Liver (tissue), 9 donors: ENCODE results near the gene ANKDD1A. TPM values are rescaled to one million over a fixed set of nuclear protein-coding genes. Genes with fewer than 3 reads are reported as not detected.

ENCODE experiments used
- DNase-seq: peaks from one replicate; pipeline ENCODE4 v3.0.0-alpha.2; 2017; ENCODE audit warnings: low spot score
- H3K27ac ChIP-seq, 2 donors: one replicate each; pipeline ENCODE4 v1.7.0; 2013; ENCODE audit warnings: inconsistent platforms in 2 of 2, low read length in 2 of 2, control low read depth in 1 of 2, low read depth in 1 of 2, mild to moderate bottlenecking in 1 of 2
- H3K27me3 ChIP-seq, 4 donors: one replicate each; pipeline versions ENCODE4 v1.6.1 to v1.7.0; 2013; ENCODE audit warnings: low read length in 3 of 4, inconsistent platforms in 1 of 4, mild to moderate bottlenecking in 1 of 4, moderate library complexity in 1 of 4; ENCODE audit not compliant: control insufficient read depth in 4 of 4, insufficient read depth in 4 of 4
- H3K36me3 ChIP-seq, 4 donors: one replicate each; pipeline versions ENCODE4 v1.6.1 to v1.7.0; 2013; ENCODE audit warnings: low read length in 3 of 4, mild to moderate bottlenecking in 3 of 4, low read depth in 1 of 4, moderate library complexity in 1 of 4; ENCODE audit not compliant: control insufficient read depth in 4 of 4, insufficient read depth in 3 of 4
- H3K4me1 ChIP-seq, 4 donors: one replicate each; pipeline versions ENCODE4 v1.6.1 to v1.7.0; 2013; ENCODE audit warnings: low read length in 3 of 4, mild to moderate bottlenecking in 3 of 4, moderate library complexity in 1 of 4; ENCODE audit not compliant: control insufficient read depth in 4 of 4, insufficient read depth in 4 of 4
- H3K4me3 ChIP-seq, 3 donors: one replicate each; pipeline versions ENCODE4 v1.6.1 to v1.7.0; 2013; ENCODE audit warnings: low read length in 3 of 3, control low read depth in 1 of 3, low read depth in 1 of 3, mild to moderate bottlenecking in 1 of 3
- H3K9ac ChIP-seq, 2 donors: one replicate each; pipeline ENCODE4 v1.7.0; 2013; ENCODE audit warnings: low read length in 2 of 2, mild to moderate bottlenecking in 2 of 2, moderate library complexity in 2 of 2, control low read depth in 1 of 2, low read depth in 1 of 2
- H3K9me3 ChIP-seq, 4 donors: one replicate each; pipeline versions ENCODE4 v1.6.1 to v1.7.0; 2013; ENCODE audit warnings: low read length in 3 of 4; ENCODE audit not compliant: control insufficient read depth in 4 of 4
- FOXA2 ChIP-seq: IDR thresholded peaks from 2 replicates; pipeline ENCODE4 v1.6.1; 2016; ENCODE audit warnings: antibody characterized with exemption
- GABPA ChIP-seq, 2 donors: IDR thresholded peaks in 1 of 2; conservative IDR thresholded peaks in 1 of 2; 2 replicates each; pipeline ENCODE4 v1.6.1; 2016; ENCODE audit warnings: antibody characterized with exemption in 2 of 2, mild to moderate bottlenecking in 1 of 2, moderate library complexity in 1 of 2
- HNF4A ChIP-seq, 2 donors: conservative IDR thresholded peaks; 2 replicates each; pipeline ENCODE4 v1.6.1; 2016; ENCODE audit warnings: antibody characterized with exemption in 2 of 2, mild to moderate bottlenecking in 2 of 2
- HNF4G ChIP-seq: IDR thresholded peaks from 2 replicates; pipeline ENCODE4 v1.6.1; 2016; ENCODE audit warnings: antibody characterized with exemption
- JUND ChIP-seq, 2 donors: IDR thresholded peaks; 2 replicates each; pipeline ENCODE4 v1.6.1; 2016; ENCODE audit warnings: antibody characterized with exemption in 2 of 2
- MAX ChIP-seq: IDR thresholded peaks from 2 replicates; pipeline ENCODE4 v1.6.1; 2016; ENCODE audit warnings: antibody characterized with exemption
- NR2F2 ChIP-seq: IDR thresholded peaks from 2 replicates; pipeline ENCODE4 v1.6.1; 2016; ENCODE audit warnings: antibody characterized with exemption
- RAD21 ChIP-seq, 2 donors: IDR thresholded peaks; 2 replicates each; pipeline ENCODE4 v1.6.1; 2016; ENCODE audit warnings: antibody characterized with exemption in 2 of 2, mild to moderate bottlenecking in 2 of 2
- SP1 ChIP-seq: IDR thresholded peaks from 2 replicates; pipeline ENCODE4 v1.6.1; 2018; ENCODE audit warnings: antibody characterized with exemption, mild to moderate bottlenecking
- TAF1 ChIP-seq: conservative IDR thresholded peaks from 2 replicates; pipeline ENCODE4 v1.6.1; 2016; ENCODE audit warnings: antibody characterized with exemption, mild to moderate bottlenecking
- YY1 ChIP-seq: IDR thresholded peaks from 2 replicates; pipeline ENCODE4 v1.6.1; 2016; ENCODE audit warnings: antibody characterized with exemption, mild to moderate bottlenecking
- WGBS: extraction: QIAGEN DNeasy Blood & Tissue Kit; methylation state at CpG from one replicate; pipeline ENCODE4 v1.1.7; 2013; 5-methylcytosine and 5-hydroxymethylcytosine counted together
- polyA plus RNA-seq, 2 donors: library from polyadenylated mRNA; stranded (reverse) in 1 of 2; unstranded in 1 of 2; fragments of 200-250 nt in 1 of 2; fragments of >200 nt in 1 of 2; fragmentation: Nextera tagmentation in 1 of 2; extraction: Ambion mirVana in 1 of 2; gene quantifications; one replicate each; pipeline versions ENCODE4 v1.2.1 to v1.2.3, GENCODE V29; 2013 to 2015
- total RNA-seq, 2 donors: library from RNA; depleted of rRNA; stranded (reverse); fragments of >200 nt; gene quantifications; one replicate each; pipeline ENCODE4 v1.2.3, GENCODE V29; 2014
- TF ChIP-seq, protein P1 (sequence below): IDR thresholded peaks from 2 replicates; pipeline ENCODE4 v1.6.1; 2016; ENCODE audit warnings: antibody characterized with exemption
- TF ChIP-seq, protein P2 (sequence below): fragments of 150-350 bp; IDR thresholded peaks from 2 replicates; pipeline ENCODE4 v1.5.1; 2017; ENCODE audit warnings: improper control_type of control experiment, low read depth, low read length; ENCODE audit not compliant: missing input control
- TF ChIP-seq, protein P3 (sequence below): IDR thresholded peaks from 2 replicates; pipeline ENCODE4 v1.6.1; 2016; ENCODE audit warnings: antibody characterized with exemption, mild to moderate bottlenecking
- donor health status: healthy.
- donor health status: healthy.
- donor health status: healthy.
- donor health status: healthy.
- donor health status: healthy.

The ANKDD1A gene
- total and polyA plus RNA-seq, 4 donors, result 0.32 to 1.0 (median 0.59) TPM

DNA sequence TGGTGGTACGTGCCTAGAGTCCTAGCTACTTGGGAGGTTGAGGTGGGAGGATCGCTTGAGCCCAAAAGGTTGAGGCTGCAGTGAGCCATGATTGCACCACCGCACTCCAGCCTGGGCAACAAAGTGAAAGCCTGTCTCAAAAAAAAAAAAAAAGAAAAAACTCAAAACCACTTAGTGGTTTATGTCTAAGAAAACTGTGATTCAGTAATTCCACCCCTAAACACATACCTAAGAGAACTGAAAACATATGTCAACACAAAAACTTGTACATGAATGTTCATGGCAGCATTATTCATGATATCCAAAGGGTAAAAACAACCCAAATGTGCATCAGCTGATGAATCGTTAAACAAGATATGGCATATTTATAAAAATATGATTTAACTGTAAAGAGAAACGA, 63.7 kb downstream of the ANKDD1A start:
- DNase-seq, result no peak
- whole genome bisulfite sequencing, result 86% methylated on average over 5 of the region's 5 CpGs
- Histone ChIP-seq H3K27me3 (no peaks in the 10 kb centered on the region), H3K9ac (no peak overlapping the region), H3K4me1 (no peaks in the 10 kb centered on the region), H3K27ac (no peak overlapping the region), H3K9me3 (no peaks in the 10 kb centered on the region), H3K36me3 (peaks cover 7 to 57% (median 48%) of the 10 kb centered on the region in 4 donors), H3K4me3 (no peak overlapping the region)
- TF ChIP-seq JUND (IDR thresholded peaks at IDR 0.05) (no peak), YY1 (no peak), GABPA (IDR thresholded peaks at IDR 0.05 in 1 of 2, conservative IDR thresholded peaks at IDR 0.05 in 1 of 2) (no peak), HNF4G (no peak), HNF4A (conservative IDR thresholded peaks at IDR 0.05) (no peak), MAX (no peak), NR2F2 (no peak), RAD21 (IDR thresholded peaks at IDR 0.05) (no peak), FOXA2 (no peak)
- TF ChIP-seq, protein P1, sequence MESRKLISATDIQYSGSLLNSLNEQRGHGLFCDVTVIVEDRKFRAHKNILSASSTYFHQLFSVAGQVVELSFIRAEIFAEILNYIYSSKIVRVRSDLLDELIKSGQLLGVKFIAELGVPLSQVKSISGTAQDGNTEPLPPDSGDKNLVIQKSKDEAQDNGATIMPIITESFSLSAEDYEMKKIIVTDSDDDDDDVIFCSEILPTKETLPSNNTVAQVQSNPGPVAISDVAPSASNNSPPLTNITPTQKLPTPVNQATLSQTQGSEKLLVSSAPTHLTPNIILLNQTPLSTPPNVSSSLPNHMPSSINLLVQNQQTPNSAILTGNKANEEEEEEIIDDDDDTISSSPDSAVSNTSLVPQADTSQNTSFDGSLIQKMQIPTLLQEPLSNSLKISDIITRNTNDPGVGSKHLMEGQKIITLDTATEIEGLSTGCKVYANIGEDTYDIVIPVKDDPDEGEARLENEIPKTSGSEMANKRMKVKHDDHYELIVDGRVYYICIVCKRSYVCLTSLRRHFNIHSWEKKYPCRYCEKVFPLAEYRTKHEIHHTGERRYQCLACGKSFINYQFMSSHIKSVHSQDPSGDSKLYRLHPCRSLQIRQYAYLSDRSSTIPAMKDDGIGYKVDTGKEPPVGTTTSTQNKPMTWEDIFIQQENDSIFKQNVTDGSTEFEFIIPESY, result no peak
- TF ChIP-seq, protein P2, sequence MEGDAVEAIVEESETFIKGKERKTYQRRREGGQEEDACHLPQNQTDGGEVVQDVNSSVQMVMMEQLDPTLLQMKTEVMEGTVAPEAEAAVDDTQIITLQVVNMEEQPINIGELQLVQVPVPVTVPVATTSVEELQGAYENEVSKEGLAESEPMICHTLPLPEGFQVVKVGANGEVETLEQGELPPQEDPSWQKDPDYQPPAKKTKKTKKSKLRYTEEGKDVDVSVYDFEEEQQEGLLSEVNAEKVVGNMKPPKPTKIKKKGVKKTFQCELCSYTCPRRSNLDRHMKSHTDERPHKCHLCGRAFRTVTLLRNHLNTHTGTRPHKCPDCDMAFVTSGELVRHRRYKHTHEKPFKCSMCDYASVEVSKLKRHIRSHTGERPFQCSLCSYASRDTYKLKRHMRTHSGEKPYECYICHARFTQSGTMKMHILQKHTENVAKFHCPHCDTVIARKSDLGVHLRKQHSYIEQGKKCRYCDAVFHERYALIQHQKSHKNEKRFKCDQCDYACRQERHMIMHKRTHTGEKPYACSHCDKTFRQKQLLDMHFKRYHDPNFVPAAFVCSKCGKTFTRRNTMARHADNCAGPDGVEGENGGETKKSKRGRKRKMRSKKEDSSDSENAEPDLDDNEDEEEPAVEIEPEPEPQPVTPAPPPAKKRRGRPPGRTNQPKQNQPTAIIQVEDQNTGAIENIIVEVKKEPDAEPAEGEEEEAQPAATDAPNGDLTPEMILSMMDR, result no peak

- peaks cover 3 to 15% (median 10%) of the 10 kb centered on the region in 4 donors for H3K4me1 ChIP-seq
- peaks cover 4 to 36% (median 31%) of the 10 kb centered on the region in 4 donors for H3K36me3 ChIP-seq
- H3K9me3 ChIP-seq, result no peaks in the 10 kb centered on the region
- WGBS, result 92% methylated on average over 7 of the region's 7 CpGs
- H3K4me3 ChIP-seq, result no peak overlapping the region
- TF ChIP-seq SP1, result no peak
- TF ChIP-seq, protein P3, sequence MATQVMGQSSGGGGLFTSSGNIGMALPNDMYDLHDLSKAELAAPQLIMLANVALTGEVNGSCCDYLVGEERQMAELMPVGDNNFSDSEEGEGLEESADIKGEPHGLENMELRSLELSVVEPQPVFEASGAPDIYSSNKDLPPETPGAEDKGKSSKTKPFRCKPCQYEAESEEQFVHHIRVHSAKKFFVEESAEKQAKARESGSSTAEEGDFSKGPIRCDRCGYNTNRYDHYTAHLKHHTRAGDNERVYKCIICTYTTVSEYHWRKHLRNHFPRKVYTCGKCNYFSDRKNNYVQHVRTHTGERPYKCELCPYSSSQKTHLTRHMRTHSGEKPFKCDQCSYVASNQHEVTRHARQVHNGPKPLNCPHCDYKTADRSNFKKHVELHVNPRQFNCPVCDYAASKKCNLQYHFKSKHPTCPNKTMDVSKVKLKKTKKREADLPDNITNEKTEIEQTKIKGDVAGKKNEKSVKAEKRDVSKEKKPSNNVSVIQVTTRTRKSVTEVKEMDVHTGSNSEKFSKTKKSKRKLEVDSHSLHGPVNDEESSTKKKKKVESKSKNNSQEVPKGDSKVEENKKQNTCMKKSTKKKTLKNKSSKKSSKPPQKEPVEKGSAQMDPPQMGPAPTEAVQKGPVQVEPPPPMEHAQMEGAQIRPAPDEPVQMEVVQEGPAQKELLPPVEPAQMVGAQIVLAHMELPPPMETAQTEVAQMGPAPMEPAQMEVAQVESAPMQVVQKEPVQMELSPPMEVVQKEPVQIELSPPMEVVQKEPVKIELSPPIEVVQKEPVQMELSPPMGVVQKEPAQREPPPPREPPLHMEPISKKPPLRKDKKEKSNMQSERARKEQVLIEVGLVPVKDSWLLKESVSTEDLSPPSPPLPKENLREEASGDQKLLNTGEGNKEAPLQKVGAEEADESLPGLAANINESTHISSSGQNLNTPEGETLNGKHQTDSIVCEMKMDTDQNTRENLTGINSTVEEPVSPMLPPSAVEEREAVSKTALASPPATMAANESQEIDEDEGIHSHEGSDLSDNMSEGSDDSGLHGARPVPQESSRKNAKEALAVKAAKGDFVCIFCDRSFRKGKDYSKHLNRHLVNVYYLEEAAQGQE, result no peak
- TF ChIP-seq FOXA2, result no peak
- TF ChIP-seq TAF1, result no peak
- no peak for TF ChIP-seq RAD21 (IDR thresholded peaks at IDR 0.05)
- no peak overlapping the region for H3K27ac ChIP-seq
- H3K9ac ChIP-seq, result no peak overlapping the region
- DNase-seq, result no peak
- no peaks in the 10 kb centered on the region for H3K27me3 ChIP-seq
These were observed 67.6 kb downstream of the ANKDD1A start for GRCh38 chr15:64979252-64979710.
